Measurements from ENCODE around the gene SPATA6L. TPM values are rescaled to one million over a fixed set of nuclear protein-coding genes. Genes with fewer than 3 reads are reported as not detected.

Gene SPATA6L
- total and polyA plus RNA-seq, 8 donors: 4.2 to 12.5 (median 7.8) TPM

- H3K4me1 ChIP-seq: no peaks in the 10 kb centered on the region
- H3K9me3 ChIP-seq: no peaks in the 10 kb centered on the region
- intact Hi-C loops (cut with DNase I): no loop called here
- TF ChIP-seq CTCF (IDR thresholded peaks at IDR 0.05): no peak
- WGBS, 2 donors: 90 to 95% methylated on average over 8 of the region's 8 CpGs
- H3K27me3 ChIP-seq: no peaks in the 10 kb centered on the region
- no peaks in the 10 kb centered on the region for H3K36me3 ChIP-seq
- no peak overlapping the region for H3K4me3 ChIP-seq
- ATAC-seq (no peak), DNase-seq (no peak), FAIRE-seq (no peak)
- H3K27ac ChIP-seq: no peak overlapping the region
These were observed 89.8 kb downstream of the SPATA6L start for GRCh38 chr9:4576448-4576847.

- Histone ChIP-seq H3K4me3 (no peak overlapping the region), H3K9me3 (no peaks in the 10 kb centered on the region), H3K27ac (no peak overlapping the region), H3K36me3 (no peaks in the 10 kb centered on the region), H3K4me1 (no peaks in the 10 kb centered on the region), H3K27me3 (no peaks in the 10 kb centered on the region)
- TF ChIP-seq CTCF (IDR thresholded peaks at IDR 0.05): no peak
- intact Hi-C loops (cut with DNase I): no loop called here
- ATAC-seq: no peak
- no peak for FAIRE-seq
- no peak for DNase-seq
- WGBS, 2 donors: 85 to 87% methylated on average over 8 of the region's 8 CpGs
These were observed 90.3 kb downstream of the SPATA6L start for GRCh38 chr9:4575997-4576396.

GRCh38 chr9:4574657-4575243 is 91.5 kb downstream of the SPATA6L start:
- Histone ChIP-seq H3K4me3 (no peak overlapping the region), H3K27ac (no peak overlapping the region), H3K27me3 (no peaks in the 10 kb centered on the region), H3K4me1 (no peaks in the 10 kb centered on the region), H3K36me3 (no peaks in the 10 kb centered on the region), H3K9me3 (no peaks in the 10 kb centered on the region)
- DNase-seq (no peak), ATAC-seq (no peak), FAIRE-seq (no peak)
- WGBS, 2 donors: 90 to 92% methylated on average over 7 of the region's 7 CpGs
- intact Hi-C loops (cut with DNase I): no loop called here
- no peak for TF ChIP-seq CTCF (IDR thresholded peaks at IDR 0.05)

- TF ChIP-seq CTCF (IDR thresholded peaks at IDR 0.05): no peak
- WGBS, 2 donors: 82 to 86% methylated on average over 5 of the region's 5 CpGs
- no peak for FAIRE-seq
These were observed 92.5 kb downstream of the SPATA6L start for GRCh38 chr9:4573634-4574389.

GRCh38 chr9:4573176-4573575 is 93.1 kb downstream of the SPATA6L start:
- ATAC-seq: no peak
- 73 to 90% methylated on average over 4 of the region's 4 CpGs for WGBS, 2 donors
- no peak for FAIRE-seq
- intact Hi-C loops (cut with DNase I): no loop called here
- no peak for TF ChIP-seq CTCF (IDR thresholded peaks at IDR 0.05)
- Histone ChIP-seq H3K4me1 (no peaks in the 10 kb centered on the region), H3K9me3 (no peaks in the 10 kb centered on the region), H3K4me3 (no peak overlapping the region), H3K27ac (no peak overlapping the region), H3K36me3 (no peaks in the 10 kb centered on the region), H3K27me3 (no peaks in the 10 kb centered on the region)
- DNase-seq: no peak

More at GRCh38 chr9:4573634-4574389, 92.5 kb downstream of the SPATA6L start:
- Histone ChIP-seq H3K36me3 (no peaks in the 10 kb centered on the region), H3K27ac (no peak overlapping the region), H3K4me3 (no peak overlapping the region), H3K27me3 (no peaks in the 10 kb centered on the region), H3K4me1 (no peaks in the 10 kb centered on the region), H3K9me3 (no peaks in the 10 kb centered on the region)
- ATAC-seq (no peak), DNase-seq (no peak)
- intact Hi-C loops (cut with DNase I): no loop called here
